CD4-positive, alpha-beta T cell treated with Interleukin-6 for 4 hours (primary cell): ENCODE results near the gene TRAP1.
A peak's percentile ranks its signal among the peaks of the same experiment; 100 is the strongest.
"Not testable (repeated sequence)": the region's sequence is repeated elsewhere in the genome, so short reads cannot be mapped to it uniquely, and the experiment has no call there.

Experiments used
- DNase-seq: peaks from one replicate; pipeline ENCODE4 v3.0.0-alpha.2; 2020; ENCODE audit warnings: mixed read lengths

Gene TRAP1

DNA sequence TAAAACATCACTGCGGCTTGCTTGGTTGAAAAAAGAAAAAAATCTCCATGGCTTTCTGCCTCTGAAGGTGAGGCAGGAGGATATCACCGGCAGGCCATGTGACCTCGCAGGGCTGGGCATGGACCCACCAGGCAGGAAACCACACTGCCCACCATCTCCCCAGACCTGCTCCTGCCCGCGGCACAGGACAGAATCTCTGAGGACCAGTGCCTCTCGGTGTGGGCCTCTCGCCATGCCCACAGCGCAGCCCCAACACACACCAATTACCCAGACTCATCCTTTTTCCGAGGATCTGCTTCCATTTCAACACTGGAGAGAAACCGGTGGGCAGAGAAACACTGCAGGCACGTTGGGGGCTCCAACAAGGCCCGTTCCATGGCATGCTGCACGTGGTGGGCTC lies 46.6 kb downstream of the TRAP1 start:
- DNase-seq: no peak

DNA sequence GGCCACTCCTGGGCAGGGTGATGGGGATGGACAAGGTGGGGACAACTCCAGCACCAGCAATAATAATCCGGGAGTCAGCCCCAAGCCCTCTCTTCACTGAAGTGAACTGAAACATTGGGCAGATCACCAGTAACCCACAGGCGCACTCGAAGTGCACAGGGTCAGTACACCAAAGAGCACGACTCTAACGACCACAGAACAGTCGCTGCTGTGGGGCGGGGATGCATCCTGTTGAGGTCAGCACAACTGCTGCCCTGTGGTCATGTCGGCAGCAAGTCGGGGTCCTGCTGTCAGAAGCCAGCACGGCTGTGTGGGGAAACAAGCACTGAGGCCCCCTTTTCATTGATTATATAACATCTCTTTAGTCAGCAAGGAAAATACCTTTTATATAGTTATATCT lies 48.2 kb downstream of the TRAP1 start:
- DNase-seq: no peak

DNA sequence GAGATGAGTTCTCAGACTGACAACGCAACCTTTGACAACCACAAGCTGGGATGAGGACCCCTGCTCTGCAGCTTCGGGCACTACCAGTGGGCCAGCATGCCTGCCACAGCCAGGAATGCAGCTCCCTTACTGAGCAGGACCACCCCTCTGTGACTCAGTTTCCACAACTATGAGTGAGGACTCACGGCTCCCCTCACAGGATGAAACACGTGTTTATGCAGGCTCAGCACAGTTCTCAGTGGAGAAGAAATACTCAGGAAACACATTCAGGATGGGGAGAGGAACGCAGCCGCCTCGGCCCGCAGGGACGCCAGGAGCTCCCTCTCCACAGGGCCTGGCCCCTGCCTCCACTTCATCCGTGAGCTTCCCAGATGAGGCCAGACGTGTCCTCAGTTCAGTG lies 48.7 kb downstream of the TRAP1 start:
- no peak for DNase-seq

DNA sequence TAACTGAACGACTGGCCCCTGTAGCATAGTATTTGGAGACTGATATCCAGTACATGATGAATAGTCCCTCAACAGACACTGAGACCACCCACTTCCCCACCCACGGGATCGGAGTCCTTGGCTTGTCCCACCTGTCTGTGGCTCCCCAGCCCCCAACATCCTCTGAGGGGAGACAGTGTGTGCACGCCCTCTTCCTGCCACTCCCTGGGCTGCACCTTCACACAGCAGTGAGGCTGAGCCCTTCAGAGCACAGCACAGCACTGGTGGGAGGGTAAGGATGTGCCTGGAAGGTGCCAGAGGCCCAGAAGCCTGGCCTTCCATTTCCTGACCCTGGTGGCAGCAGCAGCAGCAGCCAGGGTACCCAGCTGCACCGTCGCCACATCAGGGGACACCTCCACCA lies 51.8 kb downstream of the TRAP1 start:
- peak; percentile 65 for DNase-seq

DNA sequence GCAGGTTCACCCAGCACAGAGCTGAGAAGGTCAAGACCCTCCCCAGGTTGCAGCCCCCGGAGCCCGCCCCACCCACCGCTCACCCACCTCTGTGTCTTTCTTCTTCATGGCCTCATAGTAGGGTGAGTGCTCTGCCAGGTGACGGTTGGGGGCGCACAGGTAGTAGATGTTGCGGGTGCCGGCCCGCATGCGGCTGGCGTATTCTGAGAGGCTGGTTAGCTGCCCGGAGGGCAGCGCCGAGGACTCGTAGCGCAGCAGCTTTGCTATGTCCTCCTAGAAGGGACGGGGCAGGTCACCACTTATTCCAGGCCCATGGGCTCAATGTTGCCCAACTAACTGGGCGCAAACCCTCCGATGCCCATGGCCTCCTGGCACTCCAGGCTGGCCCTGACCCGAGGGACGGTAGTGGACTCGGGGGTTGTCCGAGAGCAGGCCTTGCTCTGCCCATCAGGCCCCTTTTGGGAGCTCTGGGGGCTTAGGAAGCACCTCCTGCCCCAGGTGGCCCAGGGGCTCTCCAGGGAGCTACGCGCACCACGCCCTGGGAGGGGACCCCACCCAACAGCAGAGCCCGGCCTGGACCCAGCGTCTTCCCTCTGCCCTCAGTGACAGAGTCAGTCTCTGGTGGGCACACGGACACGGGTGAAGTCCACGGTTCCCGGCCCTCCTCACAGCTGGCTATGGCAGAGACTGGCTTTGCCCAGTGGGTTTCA lies 53.0 kb downstream of the TRAP1 start:
- DNase-seq: no peak

DNA sequence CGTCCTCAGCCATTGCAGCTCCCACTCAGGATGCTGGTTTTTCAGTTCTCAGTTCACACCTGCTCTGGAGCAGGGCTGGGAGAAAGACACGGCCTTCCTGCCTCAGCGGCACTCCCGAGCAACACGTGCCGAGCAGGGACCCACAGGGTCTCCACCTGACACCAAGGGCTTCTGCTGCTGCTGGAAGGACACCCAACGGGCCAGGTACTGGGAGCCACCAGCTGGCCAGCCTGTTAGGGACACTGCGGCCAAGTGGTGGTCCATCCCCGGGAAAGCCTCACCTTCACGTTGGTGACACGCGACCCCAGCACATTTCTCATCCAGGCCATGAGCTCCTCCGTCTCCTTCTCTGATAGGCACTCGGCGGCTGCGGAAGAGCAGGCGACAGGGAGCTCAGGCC lies 54.7 kb downstream of the TRAP1 start:
- DNase-seq: no peak

DNA sequence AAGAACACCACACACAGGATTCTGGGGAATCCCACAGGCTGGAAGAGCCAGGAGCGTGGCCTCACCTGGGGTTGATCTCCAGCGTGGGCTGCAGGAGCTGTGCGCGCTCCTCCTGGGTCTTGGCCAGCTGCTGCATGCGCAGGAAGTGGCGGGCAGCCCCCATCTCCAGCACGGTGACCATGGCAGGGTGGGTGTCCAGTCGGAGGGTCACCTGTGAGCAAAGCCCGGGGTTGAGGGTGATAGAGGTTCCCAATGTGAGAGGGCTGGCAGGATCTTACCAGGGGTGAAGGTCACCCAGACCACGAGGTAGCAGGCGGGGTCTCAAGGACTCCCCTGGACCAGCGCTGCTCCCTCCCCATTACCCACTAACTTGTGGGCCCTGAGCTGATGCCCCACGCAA lies 55.4 kb downstream of the TRAP1 start:
- no peak for DNase-seq

DNA sequence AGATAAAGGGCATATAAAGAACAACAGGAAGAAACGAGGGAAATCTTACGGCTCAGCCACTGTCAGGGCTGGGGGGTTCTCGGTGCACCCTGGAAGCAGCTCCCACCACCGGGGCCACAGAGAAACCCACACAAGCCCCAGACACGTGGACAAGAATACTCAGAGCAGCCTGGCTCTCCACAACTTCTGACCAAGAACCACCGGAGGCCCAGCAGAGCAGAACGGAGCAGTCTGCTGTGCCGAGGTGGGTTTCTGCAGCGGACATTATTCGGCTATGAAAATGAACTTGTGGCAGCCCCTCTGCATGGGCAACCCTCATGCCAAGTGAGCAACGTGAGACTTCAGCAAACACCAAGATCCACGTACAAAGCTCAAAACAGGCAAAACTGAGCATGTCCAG lies 56.0 kb downstream of the TRAP1 start:
- no peak for DNase-seq

DNA sequence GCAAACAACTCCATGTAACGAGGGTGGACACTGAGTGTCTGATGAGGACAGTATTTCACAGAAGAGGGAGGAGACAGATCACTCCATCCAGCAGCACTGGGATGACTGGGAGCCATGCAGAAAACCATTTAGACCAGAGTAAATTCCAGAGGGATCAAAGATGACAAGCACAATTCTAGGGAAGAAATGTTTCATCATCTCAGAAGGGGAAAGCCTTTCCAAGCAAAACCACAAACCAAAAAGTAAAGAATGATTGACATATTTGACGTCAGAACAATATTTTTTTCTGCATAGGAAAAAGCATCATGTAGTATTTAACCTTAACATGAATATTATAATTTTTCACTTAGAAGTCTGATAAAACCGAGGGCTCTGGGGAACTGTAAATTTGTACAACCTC lies 58.1 kb downstream of the TRAP1 start:
- no peak for DNase-seq

DNA sequence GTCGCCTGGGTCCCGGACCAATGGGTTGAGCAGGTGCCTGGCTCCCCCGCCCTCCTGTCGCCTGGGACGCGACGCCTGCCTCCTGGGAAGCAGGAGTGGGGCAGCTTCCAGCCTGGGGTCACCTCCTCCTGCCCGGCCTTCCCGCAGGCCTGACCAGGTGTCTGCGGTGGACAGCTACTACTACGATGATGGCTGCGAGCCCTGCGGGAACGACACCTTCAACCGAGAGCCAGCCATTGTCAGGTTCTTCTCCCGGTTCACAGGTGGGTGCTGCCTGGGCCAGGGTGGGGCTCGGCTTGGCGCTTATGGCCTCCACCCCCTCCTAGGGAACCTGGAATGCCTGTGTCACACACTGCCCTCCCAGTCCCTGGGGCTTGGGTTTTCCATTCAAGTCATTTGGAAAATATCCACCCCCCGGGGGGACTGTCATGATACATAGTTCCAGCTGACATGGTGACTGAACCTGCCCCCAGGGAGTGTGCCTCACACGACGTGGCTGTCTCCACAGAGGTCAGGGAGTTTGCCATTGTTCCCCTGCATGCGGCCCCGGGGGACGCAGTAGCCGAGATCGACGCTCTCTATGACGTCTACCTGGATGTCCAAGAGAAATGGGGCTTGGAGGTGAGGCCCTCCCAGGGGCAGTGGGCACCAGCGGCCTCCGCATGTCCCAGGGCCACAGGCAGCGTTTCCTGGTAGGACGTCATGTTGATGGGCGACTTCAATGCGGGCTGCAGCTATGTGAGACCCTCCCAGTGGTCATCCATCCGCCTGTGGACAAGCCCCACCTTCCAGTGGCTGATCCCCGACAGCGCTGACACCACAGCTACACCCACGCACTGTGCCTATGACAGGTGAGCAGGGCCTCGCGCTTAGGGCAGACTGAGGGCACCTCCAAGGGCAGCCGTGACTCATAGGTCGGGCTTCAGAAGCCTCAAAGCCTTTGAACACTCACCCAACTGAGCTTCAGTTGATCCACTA lies 60.5 kb downstream of the TRAP1 start:
- peak; percentile 18 for DNase-seq

DNA sequence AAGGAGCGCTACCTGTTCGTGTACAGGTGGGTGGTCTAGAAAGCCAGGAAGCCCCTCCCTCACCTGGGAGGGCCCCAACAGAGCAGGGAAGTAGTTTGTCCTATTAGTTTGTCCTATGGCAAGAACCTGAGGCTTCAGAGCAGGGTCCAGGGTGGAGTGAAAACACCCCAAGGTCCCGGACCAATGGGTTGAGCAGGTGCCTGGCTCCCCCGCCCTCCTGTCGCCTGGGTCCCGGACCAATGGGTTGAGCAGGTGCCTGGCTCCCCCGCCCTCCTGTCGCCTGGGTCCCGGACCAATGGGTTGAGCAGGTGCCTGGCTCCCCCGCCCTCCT lies 61.2 kb downstream of the TRAP1 start:
- not testable (repeated sequence) for DNase-seq

DNA sequence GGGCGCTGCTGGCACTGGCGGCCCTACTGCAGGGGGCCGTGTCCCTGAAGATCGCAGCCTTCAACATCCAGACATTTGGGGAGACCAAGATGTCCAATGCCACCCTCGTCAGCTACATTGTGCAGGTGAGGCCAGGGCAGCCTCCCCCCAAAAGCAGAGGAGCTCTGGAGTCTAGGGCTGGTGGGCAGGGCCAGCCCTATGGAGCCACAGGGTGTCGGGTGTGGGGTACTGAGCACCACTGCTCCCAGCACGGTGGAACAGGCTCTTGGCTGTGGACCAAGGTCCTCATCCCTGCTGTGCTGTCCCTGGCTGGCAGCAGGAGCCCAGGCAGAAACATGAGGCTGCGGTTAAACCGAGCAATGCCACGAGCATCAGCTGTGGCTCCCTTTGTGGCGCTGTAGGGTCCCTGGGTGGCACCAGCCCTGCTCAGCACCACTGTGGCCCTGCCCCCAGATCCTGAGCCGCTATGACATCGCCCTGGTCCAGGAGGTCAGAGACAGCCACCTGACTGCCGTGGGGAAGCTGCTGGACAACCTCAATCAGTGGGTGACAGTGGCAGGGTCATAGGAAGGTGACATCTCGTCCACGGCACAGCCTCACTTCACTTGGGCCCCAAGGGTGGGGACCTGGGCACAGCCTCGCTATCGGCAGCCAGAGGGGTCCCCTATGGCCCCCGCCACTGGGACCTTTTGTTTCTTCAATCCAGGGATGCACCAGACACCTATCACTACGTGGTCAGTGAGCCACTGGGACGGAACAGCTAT lies 61.7 kb downstream of the TRAP1 start:
- DNase-seq: no peak

DNA sequence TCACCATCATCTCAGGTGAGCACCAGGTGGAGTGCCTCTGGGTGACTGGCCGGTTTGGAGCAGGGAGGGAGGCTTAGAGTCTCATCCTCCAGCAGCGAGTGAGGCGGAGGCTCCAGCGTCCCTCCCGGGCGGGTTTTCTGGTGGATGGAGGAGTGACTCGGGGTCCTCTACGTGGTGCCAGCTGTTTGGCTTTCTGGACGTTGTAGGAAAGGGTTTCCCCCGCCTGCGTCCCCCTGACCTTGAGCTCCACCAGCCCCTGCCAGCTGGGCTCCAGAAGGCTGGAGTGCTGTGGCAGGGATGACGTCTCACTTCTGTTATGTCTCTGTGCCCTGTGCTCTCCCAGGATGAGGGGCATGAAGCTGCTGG lies 62.3 kb downstream of the TRAP1 start:
- no peak for DNase-seq

DNA sequence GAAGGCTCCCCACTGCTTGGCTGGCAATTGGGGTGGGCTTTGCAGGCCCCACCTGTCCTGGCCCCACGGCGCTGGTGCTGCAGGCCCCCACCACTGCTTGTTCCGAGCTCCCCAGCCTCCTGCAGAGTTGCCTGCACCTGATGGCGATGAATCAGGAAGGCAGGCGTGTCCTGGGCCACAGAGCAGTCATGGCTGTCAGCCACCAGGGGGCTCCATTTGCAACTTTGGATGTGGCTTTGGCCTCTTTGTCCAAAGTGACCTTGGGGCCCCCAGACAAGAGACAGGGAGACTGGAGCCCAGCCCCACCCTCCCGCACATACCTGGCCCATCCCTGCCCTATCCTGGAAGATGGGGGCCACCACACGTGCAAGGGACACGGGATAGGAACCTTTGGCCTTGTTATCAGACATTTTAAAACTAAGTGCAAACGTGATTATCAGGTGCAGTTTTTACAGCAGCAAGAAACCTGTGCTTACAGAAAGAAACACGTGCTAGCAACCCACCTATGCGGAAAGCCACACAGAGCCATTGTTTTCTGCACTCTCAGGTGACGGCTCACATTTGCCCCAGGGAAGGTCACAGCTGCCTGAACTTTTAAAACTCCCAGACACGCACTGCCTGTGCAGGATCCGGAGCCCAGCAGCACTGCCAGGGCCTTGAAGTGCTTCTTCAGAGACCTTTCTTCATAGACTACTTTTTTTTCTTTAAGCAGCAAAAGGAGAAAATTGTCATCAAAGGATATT lies 62.9 kb downstream of the TRAP1 start, which contains the start of gene DNASE1:
TSS of gene DNASE1 (plus strand) at position 443 of the 743 bp plus-strand sequence. CDS start 683 bp downstream, outside the sequence.
- peak; percentile 65 for DNase-seq

DNA sequence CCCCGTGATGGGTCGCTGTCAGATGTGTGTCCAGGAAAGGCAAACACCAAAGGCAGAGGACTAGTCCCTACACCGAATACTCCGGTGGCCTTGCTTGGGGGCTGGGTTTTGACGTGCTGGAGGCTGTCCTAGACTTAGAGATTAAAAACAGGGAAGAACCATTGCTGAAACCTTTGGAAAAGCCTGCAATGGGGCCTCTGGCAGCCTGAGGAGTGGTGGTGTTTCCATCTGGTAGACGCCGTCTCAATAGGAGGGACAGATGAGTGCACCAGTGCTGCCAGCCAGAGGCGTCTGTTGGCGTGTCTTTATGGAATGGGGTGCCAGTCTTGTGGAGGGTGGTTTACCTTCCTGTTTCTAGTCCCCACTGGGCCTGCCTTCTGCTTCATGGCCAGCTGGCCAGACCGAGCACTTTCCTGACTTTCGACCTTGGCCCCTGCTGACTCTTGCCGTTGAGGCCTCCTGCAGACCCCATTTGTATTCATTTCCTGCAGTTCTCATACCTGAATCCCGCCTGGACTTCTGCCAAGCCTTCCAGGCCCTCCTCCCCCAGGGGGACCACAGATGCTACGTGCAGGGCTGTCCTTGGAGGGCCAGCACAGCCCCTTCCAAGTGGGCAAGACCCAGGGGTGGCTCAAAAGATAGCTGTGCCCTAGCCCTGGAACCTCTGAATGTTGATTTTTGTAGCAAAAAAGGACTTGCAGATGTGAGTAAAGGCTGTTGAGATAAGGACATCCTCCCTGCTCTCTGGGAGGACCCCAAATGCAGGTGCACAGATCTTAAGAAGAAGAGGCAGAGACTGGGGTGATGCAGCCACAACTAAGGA lies 64.7 kb downstream of the TRAP1 start:
- DNase-seq: no peak

DNA sequence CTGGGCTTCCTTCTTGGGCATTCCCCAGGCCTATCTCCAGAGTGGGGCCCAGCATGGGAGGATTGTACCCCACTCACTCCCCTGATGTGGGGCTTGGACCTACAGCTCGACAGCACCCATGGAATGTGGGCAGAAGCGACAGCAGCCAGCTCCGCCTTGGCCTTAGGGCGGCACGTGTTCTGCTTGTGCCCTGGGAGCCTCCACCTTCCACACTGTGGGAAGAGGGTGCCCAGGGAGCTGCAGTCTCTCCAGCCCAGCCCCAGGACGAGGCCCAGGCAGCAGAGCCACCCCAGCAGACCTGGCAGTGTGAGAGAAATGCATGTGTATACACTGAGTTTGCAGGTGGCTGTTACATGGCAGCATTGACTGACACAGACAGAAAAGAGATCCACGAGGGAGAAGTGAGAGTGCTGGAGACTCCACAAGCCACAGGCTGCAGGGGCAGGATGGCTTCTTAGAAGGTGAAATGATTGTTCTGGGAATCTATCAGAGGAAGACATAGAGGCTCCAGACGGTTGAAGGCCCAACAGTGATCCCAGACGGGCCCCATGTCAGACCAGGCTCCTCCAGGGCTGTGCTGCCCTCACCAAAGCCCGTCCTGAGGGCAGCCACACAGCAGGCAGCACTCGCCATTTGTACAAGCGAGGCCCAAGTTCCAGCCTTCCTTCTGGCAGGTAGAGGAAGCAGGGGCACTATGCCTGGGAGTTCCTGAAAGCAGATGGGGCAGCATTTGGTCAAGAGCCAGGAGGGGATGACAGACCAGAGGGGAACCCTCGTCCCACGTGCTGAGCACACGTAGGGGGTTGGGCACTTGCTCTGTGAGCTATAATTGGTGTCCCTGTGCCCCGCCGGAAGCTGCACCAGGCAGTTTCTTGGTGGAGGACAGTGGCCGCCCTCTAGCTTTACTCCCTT lies 65.6 kb downstream of the TRAP1 start:
- DNase-seq: no peak

DNA sequence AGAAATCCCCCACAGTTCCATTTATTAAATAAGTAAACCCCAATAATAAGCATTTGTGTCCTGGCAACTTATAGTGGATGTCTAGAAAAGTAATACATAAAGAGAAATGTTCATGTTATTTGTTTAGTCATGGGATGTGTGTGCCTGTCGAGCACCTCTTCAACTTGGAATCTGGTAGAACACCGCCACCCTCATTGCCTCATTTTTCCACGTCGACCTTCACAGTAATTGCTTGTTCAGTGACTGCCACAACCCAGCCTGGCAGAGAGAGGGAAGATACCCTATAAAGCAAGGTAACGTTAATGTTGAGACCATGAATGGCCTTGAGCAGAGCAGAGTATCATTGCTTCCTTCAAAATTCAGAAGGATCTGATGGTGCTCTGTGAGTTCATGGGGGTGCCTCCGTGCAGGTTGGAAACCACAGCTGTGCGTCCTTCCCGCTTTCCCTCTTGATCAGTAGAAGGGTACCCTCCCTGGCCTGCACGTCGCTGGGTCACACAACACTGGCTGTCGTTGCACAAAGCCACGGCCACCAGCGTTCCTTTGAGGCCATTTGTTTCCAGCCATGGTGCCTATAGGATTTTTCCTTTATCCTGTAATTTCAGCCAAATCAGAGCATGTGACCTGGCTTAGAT lies 66.6 kb downstream of the TRAP1 start:
- DNase-seq: no peak

DNA sequence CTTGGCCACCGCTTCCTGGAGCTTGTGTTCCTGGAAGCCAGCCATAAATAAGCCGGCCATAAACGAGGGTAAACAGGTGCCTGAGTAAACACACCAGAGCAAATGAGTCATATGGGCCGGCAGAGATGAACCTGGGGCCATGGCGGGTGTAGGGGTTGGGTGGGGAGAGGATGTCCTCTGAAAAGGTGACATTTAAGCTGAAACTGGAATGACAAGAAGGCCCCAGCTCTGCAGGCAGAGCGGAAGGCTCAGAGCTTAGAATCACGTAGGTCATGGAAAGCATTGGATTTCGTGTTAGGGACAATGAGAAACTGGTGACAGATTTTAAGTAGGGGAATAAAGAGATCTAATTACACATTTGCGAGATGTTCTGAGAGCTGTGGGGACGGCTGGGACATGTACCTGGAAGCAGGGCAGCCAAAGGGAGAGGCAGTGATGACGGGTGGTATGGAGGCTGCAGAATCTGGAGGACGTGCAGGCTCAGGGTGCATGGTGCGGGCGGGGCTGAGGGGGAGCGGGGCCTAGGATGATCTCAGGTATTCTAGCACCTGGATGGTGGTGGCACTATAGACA lies 70.9 kb downstream of the TRAP1 start:
- no peak for DNase-seq

DNA sequence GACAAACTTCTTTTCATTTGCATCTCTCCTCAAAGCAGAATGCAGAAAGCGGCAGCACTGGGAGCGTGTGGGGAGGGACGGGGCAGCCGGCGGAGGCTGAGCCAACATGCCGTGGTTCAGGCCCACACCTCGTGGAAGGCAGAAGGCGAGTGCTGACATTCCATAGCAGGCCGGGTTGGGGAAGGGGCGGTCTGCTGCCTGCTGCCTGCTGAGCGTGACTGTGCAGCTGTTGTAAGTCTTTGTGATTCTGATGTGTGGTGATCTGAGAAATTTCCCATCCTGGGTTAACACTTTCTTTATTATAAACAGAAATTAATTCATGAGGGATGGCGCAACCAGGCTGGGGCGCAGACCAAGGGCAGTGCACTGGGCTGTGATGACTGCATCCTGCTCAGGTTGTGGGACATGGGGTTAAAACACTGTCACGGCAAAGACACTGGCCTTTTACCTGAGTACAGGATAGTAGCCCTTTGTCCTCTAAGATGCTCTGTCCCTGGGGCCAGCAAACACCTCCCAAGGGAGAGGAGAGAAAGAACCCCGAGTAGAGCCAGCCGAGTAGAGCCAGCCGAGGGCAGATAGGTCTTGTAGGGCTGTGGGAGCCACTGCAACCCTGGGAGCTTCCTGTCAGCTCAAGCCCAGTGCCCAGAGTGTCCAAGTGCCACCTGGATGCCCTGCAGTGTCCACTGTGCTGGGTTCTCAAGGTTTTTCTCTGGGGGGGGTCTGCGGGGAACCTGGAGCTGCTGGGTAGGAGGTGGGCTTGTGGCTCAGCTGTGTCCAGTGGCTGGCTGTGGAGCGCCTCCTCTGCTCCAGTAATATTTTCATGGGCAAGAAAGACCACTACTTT lies 71.6 kb downstream of the TRAP1 start:
- no peak for DNase-seq
